Femur (tissue), 1 donor: Measurements from ENCODE around the gene MGAT4A.

Experiments
- DNase-seq: peaks from one replicate; pipeline ENCODE4 v3.0.0-alpha.2; 2017

The MGAT4A gene

DNA sequence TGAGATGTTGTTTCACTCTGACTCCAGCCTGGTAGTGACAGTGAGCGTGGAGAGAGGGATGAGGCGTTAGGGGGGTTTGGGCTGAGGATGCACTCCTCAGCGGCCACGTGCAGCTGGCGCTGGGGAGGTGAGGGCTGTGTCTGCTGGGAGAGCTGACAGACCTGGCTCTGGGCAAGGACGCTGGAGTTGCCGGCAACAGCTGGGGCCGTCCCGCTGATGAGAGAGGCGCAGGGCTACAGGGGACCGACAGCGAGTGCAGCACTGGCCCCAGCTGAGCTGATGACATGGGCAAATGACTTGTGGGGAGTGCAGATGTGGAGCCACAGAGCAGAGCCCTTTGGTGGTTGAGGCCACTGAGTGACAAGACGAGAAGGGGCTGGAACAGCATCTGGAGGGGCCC, 161.0 kb downstream of the MGAT4A start:
- no peak for DNase-seq

DNA sequence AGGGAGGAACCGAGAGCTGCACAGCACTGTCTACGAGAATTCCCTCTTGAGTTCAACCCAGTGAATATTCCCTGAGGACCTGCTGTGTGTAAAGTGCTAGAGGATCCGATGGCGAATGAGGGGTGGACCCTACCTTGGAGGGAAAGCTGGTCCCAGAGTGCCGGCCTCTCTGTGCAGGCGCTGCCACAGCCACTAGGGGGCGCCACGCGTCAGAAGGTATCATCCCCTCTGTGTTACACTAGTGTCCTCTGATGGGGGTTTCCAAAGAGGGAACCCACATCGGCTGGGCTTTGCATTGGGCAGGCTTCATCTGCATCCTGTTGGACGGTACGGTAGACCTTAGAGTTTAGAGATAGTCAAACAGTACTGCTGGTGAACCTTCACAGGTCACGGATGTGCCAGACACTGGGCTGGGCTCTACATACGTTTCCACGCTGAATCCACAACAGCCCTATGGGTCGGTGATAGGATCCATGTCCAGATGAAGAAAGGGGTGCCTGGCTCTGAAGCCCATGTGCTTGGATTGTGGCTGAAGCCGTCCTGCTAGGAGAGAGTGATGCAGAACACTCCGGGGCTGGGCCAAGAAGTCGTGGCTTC, 161.6 kb downstream of the MGAT4A start:
- DNase-seq, result no peak
